ENCODE results near the gene C1orf21.

- TF ChIP-seq CTCF (IDR thresholded peaks at IDR 0.05) (no peak), POLR2A (IDR thresholded peaks at IDR 0.05) (no peak)
Measured at GRCh38 chr1:184650177-184650866, 263.5 kb downstream of the C1orf21 start.

Data from body of pancreas (tissue), 4 donors.